H4 (cell line): ENCODE measurements around the gene IRF8. TPM values are rescaled to one million over a fixed set of nuclear protein-coding genes. Genes with fewer than 3 reads are reported as not detected.
A peak's percentile ranks its signal among the peaks of the same experiment; 100 is the strongest.

Experiments used
- DNase-seq: peaks from one replicate; pipeline ENCODE4 v3.0.0-alpha.2; 2015; ENCODE audit warnings: low spot score
- total RNA-seq: library from RNA; depleted of rRNA; stranded (reverse); fragments of >200 nt; shearing (Covaris generic); gene quantifications from 2 replicates; pipeline ENCODE4 v1.2.3, GENCODE V29; 2014

IRF8 gene
- total RNA-seq, 1 experiment from 2014 or later, result 1.7 TPM

DNA sequence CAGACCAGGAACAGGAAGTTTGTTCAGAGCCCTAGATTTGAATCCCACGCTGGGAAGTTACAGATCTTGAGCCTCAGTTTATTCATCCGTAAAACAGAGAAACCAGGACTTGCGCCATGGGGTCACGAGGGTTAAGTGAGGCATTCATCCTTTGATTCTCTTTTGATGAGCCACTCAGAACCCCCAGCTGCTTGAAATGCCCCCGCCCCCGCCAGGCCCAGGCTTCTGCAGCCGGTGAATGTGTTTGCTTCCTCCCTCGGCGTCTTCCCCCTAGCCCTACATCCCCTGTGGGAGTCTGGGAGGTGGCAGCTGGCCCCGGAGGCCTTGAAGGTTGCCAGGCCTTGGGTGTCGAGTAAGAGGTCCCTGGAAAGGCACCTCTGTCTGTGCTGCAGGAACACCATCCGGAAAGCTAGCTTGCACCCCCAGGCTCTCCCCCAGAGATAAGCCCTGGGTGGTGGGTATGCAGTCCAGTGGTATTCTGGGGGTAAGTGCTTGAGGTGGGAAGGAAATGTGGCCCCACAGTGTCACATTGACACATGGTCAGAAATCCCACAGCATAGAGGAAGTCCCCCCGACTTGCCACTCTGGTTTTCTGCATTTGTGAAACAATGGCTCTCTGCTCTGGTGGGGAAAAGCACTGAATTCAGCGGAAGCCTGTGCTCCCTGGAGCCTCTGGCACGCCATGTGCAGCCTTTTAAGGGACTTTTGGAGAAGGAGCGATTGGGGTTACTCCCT lies 14.9 kb downstream of the IRF8 start:
- no peak for DNase-seq

DNA sequence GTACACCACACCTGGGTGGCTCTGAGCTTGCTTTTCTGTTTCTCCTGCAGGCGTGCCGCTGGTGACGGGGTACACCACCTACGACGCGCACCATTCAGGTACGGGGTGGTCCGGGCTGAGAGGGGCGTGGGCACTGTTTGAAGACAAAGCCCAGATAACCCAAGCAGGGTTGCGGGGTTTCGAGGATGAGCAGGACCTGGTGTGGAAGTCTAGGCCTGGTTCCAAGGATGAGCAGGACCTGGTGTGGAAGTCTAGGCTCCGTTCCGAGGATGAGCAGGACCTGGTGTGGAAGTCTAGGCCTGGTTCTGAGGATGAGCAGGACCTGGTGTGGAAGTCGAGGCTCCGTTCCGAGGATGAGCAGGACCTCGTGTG lies 15.4 kb downstream of the IRF8 start:
- no peak for DNase-seq

DNA sequence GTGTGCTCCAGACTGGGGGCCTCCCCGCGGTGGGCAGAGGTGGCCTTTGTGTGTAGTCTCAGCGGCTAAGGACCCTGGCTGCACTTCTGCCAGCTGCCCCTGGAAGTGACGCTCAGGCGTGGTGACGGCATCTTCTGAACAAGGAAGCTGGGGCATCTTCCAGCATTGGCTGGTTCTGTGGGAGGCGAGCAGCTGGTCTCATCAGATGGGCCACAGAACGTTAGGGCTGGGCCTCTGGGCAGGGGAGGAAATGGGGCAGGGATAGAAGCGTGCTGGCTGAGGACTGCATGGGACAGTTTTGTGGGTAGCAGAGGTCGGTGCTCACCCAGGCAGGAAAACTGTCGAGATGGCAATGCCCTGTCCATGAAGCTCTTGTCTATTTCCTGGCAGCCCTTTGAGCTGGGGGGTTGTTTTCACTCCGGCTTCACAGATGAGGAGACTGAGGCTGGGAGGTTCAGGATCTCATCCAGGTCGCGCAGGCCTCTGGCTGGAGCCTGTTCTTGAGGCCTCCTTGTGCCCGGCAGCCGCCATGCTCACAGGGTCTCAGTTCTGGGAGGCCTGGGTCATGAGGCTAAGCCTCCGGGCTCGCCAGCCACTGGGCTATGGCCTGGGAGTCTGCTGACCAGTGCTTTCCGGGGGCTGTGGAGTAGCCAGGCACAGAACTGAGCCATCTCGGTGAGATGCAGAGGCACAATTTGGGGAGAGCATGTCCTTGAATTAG lies 16.3 kb downstream of the IRF8 start:
- DNase-seq, result no peak

DNA sequence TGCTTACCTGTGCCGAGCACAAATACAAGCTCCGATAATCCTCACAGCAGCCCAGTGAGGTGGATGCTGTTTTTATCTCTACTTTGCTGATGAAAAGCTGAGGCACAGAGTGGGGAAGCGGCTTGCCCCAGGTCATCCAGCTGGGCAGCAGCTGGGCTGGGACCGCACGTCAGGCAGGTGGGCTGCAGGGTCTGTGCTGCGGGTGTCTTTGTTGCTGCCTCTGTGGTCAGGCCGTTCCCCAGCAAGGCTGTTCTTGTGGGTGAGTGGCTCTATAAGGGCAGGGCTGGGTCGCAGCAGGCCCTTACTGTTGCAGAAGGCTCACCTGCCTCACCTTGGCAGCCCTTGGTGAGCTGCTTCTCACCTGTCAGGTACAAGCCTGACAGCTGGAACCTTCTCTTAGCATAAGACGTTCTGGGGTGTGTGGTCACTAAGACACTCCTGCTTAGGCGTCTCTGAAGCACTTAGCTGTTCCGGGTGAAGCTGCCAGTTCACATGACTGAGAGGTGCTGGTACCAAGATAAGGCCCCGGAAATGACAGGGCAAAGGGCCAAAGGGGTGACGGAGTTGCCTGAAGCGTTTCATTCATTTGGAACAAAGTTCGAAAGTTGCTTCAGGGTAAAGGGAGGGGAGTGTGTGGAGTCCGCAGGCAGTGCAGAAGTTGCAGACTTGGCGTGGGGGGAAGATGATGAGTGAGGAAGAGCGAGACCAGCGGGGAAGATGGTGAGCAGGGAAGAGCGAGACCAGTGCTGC lies 17.4 kb downstream of the IRF8 start:
- DNase-seq, result peak; percentile 54

DNA sequence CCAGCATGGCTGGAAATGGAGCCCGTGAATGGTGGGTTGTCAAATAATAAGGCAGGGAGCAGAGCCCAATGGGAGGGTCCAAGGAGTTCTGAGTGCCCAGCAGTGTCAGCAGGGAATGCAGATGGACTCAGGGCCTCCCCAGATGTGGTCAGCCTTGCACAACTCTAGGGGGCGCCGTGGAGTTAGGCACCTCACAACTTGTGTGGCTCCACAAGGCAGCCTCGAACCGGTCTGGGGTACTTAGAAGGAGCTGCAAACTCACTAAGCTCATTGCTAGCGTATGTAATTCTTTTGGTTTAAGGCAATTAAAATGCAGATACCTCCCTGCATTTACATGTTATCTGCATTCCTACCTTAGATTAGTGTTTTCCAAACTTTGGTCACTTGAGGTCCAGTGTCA lies 18.1 kb downstream of the IRF8 start:
- DNase-seq, result no peak

DNA sequence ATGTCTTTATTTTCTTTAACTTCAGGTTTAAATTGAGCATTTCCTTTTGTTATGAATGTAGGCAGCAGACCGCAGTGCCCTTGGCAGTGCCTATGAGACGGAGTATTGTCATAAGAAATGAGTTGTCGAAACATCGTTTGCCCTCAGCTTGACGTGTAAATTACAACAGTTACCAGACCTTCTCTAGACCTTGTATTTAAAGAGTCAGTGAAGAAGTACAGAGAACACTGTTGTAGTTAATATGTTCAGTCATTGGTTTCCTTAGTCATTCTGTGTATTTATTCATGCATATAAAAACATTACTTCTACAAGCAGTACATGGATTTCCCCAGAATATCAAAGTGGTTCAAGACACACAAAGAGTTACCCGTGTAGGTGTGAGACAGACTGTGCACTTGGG lies 19.0 kb downstream of the IRF8 start:
- DNase-seq, result no peak

DNA sequence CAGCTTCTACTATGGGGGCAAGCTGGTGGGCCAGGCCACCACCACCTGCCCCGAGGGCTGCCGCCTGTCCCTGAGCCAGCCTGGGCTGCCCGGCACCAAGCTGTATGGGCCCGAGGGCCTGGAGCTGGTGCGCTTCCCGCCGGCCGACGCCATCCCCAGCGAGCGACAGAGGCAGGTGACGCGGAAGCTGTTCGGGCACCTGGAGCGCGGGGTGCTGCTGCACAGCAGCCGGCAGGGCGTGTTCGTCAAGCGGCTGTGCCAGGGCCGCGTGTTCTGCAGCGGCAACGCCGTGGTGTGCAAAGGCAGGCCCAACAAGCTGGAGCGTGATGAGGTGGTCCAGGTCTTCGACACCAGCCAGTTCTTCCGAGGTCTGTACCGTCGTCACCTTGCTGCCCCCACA lies 19.5 kb downstream of the IRF8 start:
- DNase-seq, result no peak

DNA sequence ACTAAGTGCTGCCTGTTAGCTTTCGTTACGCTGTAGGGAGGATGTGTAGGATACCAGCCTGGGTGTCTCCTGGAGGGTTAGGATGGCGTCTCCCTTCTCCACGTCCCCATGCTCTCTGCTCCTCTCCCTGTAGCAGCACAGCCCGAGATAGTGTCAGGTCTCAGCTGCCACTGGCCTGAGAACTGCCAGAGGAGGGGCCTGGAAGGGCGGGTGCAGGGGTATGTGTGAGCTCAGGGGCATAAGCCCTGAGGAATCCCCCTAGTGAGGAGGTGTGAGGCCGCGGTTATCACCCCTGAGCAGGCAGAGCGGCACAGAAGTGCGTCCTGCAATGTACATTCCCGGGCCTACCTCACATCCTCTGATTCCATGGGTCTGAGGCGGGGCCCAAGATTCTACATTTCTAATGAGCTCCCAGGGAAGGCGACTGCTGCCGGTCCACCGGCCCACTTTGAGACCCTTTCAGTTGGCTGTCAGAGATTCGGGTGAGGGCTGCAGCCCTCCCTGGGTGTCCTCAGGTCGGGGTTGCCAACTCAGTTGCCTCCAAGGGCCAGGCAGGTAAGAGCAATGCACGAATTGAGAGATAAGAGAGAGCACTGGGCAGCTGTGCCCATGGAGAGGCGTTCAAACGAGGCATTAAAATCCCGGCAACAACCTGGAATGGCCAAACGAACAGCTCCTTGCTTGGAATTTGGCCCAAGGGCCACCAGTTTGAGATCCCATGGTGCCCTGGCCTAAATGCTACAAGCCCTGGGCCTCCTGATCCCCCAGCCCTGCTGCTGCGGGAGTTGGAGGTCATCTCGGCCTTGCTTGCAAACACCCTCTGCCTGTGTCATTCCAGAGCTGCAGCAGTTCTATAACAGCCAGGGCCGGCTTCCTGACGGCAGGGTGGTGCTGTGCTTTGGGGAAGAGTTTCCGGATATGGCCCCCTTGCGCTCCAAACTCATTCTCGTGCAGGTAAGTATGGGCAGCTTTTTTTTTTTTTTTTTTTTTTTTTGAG lies 20.6 kb downstream of the IRF8 start:
- no peak for DNase-seq

DNA sequence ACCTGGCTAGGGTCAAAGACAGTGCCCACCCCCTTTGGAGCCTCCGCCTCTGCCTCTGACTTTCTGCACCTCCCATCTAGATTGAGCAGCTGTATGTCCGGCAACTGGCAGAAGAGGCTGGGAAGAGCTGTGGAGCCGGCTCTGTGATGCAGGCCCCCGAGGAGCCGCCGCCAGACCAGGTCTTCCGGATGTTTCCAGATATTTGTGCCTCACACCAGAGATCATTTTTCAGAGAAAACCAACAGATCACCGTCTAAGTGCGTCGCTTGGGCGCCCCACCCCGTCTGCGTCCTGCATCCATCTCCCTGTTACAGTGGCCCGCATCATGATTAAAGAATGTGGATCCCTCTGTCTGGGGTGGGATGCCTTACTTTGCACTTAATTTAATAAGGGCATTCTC lies 22.1 kb downstream of the IRF8 start:
- DNase-seq, result no peak

DNA sequence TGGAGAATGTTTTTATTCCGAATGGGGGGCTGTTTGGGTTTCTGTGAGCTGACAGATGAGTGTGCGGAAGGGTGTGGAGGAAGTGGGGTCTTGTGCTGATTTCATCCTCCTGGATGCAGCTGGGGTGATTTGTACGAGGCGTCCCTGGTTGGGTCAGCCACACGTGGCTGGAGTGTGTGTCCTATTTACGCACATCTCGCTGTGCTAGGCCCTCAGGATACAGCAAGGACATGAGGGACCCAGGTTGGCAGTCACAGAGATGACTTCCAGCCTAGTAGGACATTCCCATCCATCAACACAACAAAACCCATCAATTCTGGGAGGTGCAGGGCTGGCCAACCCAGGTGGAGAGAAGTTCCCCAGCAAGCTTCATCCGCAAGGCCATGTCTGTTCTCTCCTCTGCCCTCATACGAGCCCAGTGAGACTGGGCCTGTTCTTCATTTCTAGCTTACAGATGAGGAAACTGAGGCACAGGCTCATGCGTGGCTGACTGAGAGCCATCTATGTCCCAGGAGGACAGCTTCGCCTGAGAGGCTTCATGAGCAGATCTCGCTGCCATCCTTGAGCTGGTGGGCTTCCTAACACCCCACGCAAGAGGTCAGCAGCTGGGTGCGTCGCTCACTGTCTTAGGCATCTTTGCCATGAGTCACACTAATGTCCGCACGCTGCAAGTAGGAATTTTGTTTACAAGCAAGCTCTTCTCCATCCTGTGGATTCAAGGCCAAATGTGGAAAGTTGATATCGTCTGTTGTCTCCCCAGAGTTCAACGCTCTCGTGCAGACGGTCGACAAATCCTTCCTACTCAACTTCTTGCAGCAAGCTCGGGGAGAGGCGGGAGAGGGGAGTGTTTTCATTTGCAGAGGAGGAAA lies 24.4 kb downstream of the IRF8 start:
- peak; percentile 28 for DNase-seq

DNA sequence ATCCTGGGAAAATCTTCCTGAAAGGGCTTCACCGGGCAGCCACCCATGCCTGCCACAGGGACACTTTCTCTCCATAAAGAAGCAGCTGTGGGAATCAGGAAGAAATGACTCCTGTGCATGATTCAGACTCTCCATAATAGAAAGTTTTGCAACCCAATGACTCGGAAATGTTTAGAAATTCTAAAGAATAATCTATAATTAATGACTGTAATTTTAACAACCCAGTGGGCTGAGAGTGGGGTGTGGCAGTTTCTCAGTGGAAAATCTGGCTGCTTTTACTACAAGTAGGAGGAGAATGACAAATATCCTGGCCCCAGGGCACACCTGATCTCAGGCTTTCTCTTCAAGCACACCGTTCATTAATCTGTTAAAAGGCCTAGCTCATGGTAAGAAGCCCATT lies 25.7 kb downstream of the IRF8 start:
- DNase-seq, result no peak

DNA sequence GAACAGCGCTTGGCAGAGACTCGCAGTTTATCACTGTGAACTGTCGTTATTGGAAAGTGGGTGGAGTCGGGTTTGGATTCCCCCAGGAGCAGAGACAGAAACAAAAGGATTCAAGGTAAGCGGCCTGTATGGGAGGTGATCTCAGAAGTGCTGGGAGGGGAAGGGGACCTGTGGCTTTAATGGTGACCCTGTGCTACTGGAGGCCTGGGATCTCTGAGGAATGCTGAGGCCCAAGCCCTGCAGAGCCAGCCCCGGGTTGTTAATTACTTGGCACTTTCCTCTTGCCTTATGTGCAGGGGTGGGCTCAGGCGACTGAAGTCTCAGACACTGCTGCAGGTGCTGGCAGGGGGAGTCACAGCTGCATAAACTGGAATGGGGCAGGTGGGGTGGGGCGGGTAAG lies 27.4 kb downstream of the IRF8 start:
- DNase-seq, result no peak

DNA sequence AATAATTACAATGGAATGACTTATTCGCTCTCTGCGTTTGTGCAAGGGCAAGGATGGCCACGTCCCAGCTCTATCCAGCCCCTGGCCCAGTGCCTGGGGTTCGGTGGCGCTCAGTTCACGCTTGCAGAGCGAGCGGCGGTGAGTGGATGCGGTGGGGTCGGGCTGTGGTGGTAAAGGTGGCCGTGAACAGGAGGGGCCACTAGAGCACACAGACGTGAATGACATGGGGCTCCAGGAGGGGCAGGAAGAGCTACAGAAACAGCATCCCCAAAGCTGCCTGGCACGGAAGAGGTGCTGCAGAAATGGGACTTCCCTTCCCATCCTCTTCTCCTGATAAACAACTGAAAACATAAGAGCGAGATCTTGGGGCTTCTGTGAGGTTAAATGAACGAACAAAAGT lies 28.4 kb downstream of the IRF8 start:
- no peak for DNase-seq

DNA sequence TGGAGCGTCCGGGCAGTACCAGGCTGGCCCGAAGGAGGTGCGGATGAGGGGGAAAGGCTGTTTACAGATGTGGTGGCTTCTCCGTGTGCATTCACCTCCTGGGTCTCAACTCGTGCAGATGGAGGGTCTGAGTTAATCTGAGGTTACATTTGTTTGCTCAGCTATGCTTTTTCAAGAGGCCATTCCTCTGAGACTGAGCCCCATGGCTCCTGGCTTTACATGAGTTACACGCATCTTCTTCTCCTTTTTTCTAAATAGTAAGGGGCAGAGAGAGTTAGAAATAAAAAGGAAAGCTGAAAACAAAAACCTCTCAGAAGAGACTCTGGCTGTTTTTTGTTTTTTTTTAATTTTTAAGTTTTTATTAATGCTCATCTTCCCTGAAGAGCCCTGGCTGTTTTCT lies 29.0 kb downstream of the IRF8 start:
- no peak for DNase-seq

DNA sequence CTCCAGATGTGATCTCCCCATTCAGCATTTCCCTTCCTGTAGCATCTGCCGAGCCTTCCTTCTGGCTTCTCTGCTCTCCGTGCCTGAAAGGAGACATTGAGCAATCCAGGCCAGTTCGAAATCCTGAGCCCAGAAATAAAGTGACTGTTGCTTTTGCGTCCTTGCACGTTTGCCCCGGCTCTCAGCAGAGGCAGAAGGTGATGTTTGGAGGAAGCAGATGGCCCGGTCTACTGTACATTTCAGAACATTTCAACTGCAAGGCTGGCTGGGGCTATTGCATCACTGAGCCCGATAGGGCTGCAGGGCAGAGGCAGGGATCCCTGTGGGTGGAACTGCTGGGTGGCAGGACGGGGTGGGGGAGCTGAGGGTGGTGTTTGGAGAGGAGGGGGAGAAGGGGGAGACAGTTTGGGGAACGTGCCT lies 29.4 kb downstream of the IRF8 start:
- DNase-seq, result no peak

DNA sequence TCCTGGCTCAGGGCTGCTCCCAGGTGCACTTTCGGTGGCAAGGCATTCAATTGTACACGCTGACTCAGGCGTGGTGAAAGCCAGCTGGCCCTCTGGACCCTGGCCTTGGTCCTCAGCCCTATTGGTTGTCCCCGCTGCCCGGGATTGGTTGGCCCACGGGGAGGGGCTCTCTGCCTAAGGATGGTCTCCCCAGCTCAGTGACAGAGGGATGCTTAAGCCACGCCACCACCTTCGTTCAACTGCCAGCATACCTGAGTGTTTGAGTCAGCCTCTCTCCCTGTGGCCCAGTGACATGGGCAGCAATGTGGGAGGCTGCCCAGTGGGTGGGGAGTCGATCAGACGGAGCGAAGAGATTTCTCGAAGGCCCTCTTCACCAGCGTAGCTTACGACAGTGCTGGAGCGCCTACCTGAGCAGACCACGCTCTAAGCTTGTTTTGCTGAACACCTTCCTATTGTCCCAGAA lies 30.3 kb downstream of the IRF8 start:
- no peak for DNase-seq

DNA sequence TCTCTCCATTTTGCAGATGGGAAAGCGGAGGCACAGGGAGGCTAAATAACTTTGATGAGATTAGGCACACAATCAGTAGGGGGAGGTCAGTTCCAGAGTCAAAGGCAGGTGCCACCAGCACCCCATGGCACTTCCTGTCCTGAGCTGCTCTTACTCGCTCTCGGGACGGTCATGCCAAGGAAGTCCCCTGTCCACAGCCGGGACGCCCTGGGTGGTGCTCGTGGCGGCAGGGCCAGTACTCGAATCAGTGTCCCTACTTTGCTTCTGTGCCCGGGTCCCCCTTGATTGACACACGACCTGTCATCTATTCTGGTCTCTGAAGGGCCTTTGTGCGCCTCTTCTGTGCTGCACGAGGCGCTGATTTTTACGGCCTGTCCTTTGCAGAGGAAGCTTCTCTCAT lies 31.3 kb downstream of the IRF8 start:
- no peak for DNase-seq

DNA sequence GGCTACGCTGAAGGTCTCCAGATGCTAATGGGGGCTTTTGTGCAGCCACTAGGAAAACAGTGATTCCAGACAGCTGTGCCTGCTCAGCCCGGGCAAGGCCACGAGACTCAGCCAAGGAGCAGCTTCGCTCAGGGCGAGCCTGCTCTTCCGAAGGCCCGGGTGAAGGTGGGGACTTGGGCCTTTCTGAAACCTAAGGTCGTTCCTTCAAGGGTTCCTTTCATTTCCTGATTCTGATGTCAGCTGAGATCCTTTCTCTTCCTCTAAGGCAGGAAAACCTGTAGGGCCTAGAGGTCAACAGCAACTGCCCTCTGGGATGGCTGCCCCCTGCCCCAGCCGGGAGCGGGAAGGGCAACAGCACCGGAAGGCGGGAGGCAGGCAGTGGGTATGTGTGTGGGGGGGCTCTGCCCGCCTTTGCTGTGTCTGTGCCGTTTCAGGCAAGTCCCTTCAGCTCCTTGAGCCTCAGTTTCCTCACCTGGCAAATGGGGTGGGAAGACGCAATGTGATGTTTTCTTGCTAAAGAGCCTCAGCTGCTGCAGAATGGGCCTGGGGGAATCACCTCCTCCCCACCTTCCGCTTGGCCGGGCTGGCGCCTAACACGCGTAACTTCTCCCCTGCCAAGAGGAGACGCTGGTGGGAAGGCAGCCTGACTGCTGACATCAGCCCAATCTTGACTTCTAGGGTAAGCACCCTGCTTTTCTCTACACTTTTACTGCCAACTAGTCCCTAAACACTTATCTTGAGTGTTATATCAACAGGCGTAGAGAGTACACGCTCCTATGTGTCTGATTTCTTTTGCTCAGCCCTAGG lies 32.8 kb downstream of the IRF8 start:
- no peak for DNase-seq

DNA sequence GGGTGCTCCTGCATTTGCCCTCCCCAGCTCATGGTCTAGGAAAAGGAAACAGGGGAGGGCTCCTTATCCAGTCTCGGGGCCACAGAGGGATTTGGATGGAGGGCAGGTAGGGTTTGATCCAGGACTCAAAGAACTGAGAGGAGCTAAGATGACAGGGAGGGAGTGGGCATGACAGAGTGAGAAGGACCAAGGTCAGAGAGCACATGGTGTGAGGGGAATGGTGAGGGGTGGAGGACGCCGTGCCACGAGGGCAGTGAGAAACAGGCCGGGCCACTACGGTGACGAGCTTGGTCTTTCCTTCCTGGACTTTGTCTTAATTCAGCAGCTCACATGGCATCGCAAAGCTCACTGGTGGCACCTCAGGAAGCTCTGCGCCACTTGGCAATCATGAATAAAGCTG lies 35.2 kb downstream of the IRF8 start:
- no peak for DNase-seq
